ENCODE measurements around the gene FAM174A. TPM values are rescaled to one million over a fixed set of nuclear protein-coding genes. Genes with fewer than 3 reads are reported as not detected.

The FAM174A gene
- total RNA-seq, 1 donor from 2014 or later: 4.0 TPM

DNA sequence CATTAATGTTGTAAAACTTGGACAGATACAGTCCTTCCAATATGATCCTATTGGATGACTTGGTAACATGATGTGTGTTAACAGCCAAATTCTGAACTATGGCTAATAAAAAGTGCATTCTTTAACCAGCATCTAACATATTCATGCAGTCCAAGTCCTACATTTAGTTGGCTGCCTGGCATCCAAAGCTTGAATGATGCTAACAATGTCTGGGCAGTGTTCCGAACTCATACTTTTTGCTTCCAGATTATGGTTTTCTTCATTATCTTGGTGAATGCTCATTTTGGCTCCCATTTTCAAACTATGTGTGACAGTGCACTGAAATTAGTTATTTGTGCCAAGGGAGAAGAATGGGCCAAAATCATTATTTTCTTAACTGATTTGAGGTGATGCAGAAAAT, 2.8 kb downstream of the FAM174A start:
- Mint-ChIP-seq H3K4me1 (peaks cover 19% of the 10 kb centered on the region), H3K4me3 (no peak overlapping the region), H3K9me3 (no peaks in the 10 kb centered on the region), H3K27me3 (ENCODE audit: low read depth) (no peaks in the 10 kb centered on the region), H3K27ac (ENCODE audit: unreplicated experiment) (no peak overlapping the region), H3K36me3 (ENCODE audit: low read depth) (peaks cover 7% of the 10 kb centered on the region)
- TF ChIP-seq, protein P1, sequence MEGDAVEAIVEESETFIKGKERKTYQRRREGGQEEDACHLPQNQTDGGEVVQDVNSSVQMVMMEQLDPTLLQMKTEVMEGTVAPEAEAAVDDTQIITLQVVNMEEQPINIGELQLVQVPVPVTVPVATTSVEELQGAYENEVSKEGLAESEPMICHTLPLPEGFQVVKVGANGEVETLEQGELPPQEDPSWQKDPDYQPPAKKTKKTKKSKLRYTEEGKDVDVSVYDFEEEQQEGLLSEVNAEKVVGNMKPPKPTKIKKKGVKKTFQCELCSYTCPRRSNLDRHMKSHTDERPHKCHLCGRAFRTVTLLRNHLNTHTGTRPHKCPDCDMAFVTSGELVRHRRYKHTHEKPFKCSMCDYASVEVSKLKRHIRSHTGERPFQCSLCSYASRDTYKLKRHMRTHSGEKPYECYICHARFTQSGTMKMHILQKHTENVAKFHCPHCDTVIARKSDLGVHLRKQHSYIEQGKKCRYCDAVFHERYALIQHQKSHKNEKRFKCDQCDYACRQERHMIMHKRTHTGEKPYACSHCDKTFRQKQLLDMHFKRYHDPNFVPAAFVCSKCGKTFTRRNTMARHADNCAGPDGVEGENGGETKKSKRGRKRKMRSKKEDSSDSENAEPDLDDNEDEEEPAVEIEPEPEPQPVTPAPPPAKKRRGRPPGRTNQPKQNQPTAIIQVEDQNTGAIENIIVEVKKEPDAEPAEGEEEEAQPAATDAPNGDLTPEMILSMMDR (conservative IDR thresholded peaks at IDR 0.05): no peak
- no peak for DNase-seq (ENCODE audit: low read depth, low spot score)

DNA sequence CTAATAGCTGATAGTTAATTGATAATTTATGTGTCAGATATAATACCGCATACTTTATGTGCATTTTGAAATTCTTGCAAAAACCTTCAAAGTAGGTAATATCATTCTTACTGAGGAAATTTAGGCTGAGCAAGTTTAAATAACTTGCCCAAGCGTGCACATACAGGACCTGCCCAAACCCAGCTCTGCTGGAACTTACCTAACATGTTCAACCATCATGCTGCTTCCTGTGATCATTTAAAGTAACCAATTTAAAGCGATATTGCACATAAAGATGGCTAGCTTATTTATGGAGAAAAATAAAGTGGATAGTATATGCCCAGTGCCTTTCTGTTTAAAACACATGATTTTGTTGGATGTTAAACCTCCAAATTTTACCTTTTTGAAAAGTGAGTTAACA, 4.3 kb downstream of the FAM174A start:
- no peak overlapping the region for H3K27ac Mint-ChIP-seq (ENCODE audit: unreplicated experiment)
- H3K4me1 Mint-ChIP-seq: peaks cover 19% of the 10 kb centered on the region
- no peaks in the 10 kb centered on the region for H3K9me3 Mint-ChIP-seq
- TF ChIP-seq, protein P1 (conservative IDR thresholded peaks at IDR 0.05): no peak
- H3K4me3 Mint-ChIP-seq: no peak overlapping the region
- H3K27me3 Mint-ChIP-seq (ENCODE audit: low read depth): no peaks in the 10 kb centered on the region
- no peak for DNase-seq (ENCODE audit: low read depth, low spot score)
- peaks cover 2% of the 10 kb centered on the region for H3K36me3 Mint-ChIP-seq (ENCODE audit: low read depth)

DNA sequence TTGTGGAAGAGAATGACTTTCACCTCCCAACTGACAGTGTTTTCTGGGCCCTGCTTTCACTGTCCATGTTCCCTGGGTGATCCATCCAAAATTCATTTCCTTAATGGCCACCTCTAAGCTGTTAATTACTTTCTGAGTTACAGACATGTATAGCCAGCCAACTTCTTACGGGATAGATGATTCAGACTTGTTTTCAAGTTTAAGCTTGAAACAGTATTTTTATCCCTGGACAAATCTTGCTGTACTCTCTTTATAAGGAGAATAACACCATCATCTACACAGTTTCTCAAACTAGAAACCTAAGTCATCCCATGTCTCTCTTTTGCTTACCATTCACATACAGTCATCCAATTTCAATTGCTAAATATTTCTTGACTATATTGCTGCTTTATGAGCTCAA, 6.9 kb downstream of the FAM174A start:
- Mint-ChIP-seq H3K27me3 (ENCODE audit: low read depth) (no peaks in the 10 kb centered on the region), H3K4me1 (no peaks in the 10 kb centered on the region), H3K9me3 (no peaks in the 10 kb centered on the region), H3K36me3 (ENCODE audit: low read depth) (no peaks in the 10 kb centered on the region), H3K4me3 (no peak overlapping the region), H3K27ac (ENCODE audit: unreplicated experiment) (no peak overlapping the region)
- no peak for DNase-seq (ENCODE audit: low read depth, low spot score)
- TF ChIP-seq, protein P1 (conservative IDR thresholded peaks at IDR 0.05): no peak

DNA sequence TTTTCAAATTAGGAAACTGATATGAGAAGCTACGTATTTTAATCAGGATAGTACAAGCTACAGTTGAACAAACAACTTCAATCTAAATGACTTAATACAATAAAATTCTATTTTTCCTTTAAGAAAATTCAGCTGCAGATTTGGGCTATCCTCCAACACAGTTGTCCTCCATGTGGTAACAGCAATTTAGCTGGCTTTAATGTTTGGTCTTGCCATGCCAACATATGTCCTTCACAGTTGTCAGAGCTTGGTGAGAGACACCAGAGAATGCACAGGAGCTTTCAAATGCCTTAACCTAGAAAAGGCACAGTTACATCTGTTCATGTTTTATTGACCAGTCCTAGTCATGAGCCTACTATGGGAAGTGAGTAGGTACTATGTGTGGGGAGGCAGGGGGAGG, 10.8 kb downstream of the FAM174A start:
- no peaks in the 10 kb centered on the region for H3K36me3 Mint-ChIP-seq (ENCODE audit: low read depth)
- TF ChIP-seq, protein P1 (conservative IDR thresholded peaks at IDR 0.05): no peak
- no peaks in the 10 kb centered on the region for H3K9me3 Mint-ChIP-seq
- H3K27me3 Mint-ChIP-seq (ENCODE audit: low read depth): no peaks in the 10 kb centered on the region
- no peaks in the 10 kb centered on the region for H3K4me1 Mint-ChIP-seq
- H3K27ac Mint-ChIP-seq (ENCODE audit: unreplicated experiment): no peak overlapping the region
- no peak for DNase-seq (ENCODE audit: low read depth, low spot score)
- H3K4me3 Mint-ChIP-seq: no peak overlapping the region

DNA sequence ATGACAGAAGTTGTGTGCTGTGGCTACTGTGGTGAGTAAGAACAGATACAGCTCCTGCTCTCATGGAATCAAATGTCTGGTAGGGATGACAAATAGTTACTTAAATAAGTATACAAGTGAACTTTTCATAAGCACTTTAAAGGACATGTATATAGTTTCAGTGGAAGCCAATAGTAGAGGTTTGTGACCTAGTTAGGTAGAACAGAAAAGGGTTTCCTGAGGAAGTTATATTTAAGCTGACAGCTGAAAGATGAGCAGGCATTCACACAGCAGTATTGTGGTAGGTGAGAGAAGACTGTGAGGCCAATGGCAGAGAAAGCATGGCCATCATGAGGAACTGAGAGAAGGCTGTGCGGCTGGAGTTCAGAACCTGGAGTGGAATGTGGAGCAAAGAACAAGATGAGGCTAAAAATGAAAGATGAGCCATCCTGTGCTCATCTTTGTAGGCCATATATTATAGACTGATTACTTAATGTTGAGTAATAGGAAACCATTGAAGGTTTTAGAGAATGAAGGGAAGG, 15.4 kb downstream of the FAM174A start:
- DNase-seq (ENCODE audit: low read depth, low spot score): no peak
- peaks cover 2% of the 10 kb centered on the region for H3K36me3 Mint-ChIP-seq (ENCODE audit: low read depth)
- no peak overlapping the region for H3K4me3 Mint-ChIP-seq
- no peak overlapping the region for H3K27ac Mint-ChIP-seq (ENCODE audit: unreplicated experiment)
- H3K4me1 Mint-ChIP-seq: no peaks in the 10 kb centered on the region
- H3K27me3 Mint-ChIP-seq (ENCODE audit: low read depth): no peaks in the 10 kb centered on the region
- no peaks in the 10 kb centered on the region for H3K9me3 Mint-ChIP-seq
- TF ChIP-seq, protein P1 (conservative IDR thresholded peaks at IDR 0.05): no peak

DNA sequence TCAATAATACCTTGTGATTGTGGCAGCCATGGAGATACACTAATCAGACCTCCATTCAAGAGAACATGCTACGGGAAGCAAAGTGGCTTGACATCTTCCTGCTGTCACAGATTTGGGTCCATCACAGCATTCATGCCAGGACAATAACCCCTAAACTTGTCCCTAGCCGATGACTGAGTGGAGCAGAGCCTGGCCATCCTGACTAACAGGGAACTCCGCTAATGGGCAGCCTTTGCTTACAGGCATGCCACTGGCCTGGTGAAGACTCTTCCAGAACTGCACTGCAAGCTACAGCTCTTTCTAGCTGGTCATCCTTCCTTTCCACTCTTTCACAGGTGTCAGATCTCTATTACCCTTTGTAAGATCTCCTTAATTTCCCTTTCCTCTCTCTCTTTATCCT, 16.0 kb downstream of the FAM174A start:
- no peak overlapping the region for H3K27ac Mint-ChIP-seq (ENCODE audit: unreplicated experiment)

More for the DNA sequence above, 16.0 kb downstream of the FAM174A start:
- Mint-ChIP-seq H3K4me3 (no peak overlapping the region), H3K27me3 (ENCODE audit: low read depth) (no peaks in the 10 kb centered on the region), H3K9me3 (no peaks in the 10 kb centered on the region), H3K36me3 (ENCODE audit: low read depth) (peaks cover 3% of the 10 kb centered on the region), H3K4me1 (no peaks in the 10 kb centered on the region)
- TF ChIP-seq, protein P1 (conservative IDR thresholded peaks at IDR 0.05): no peak
- no peak for DNase-seq (ENCODE audit: low read depth, low spot score)

Measured in neural crest cell (in vitro differentiated cells).